ENCODE results near the gene GLIPR1L2. TPM values are rescaled to one million over a fixed set of nuclear protein-coding genes. Genes with fewer than 3 reads are reported as not detected.

Gene GLIPR1L2
- total and polyA plus RNA-seq, 2 experiments from 2014 or later: 0.08 TPM; not detected in 1

- no peak for TF ChIP-seq ZNF462 (CRISPR knock-in tag; IDR thresholded peaks at IDR 0.05)
- no peak for TF ChIP-seq ZNF114 (CRISPR knock-in tag; IDR thresholded peaks at IDR 0.05)
- TF ChIP-seq EZH2phosphoT487 (IDR thresholded peaks at IDR 0.05; ENCODE audit: unreplicated experiment): no peak
- no peak for TF ChIP-seq CREB1 (CRISPR knock-in tag; IDR thresholded peaks at IDR 0.05; ENCODE audit: low read depth)
- no peak for TF ChIP-seq EZH2 (IDR thresholded peaks at IDR 0.05; ENCODE audit: low read depth, unreplicated experiment)
- no peak for TF ChIP-seq REST (IDR thresholded peaks at IDR 0.05; ENCODE audit: unreplicated experiment)
- TF ChIP-seq ZNF331 (CRISPR knock-in tag; IDR thresholded peaks at IDR 0.05; ENCODE audit: low read depth): no peak
Observed at GRCh38 chr12:75439048-75439447, 48.2 kb downstream of the GLIPR1L2 start (continued).

All from GM23338 (cell line).